H1 (cell line): ENCODE results near the gene RASGEF1C.

Experiments
- BCL11A ChIP-seq, 2 experiments: IDR thresholded peaks; one replicate each; pipeline ENCODE4 v1.6.1; 2011; ENCODE audit warnings: low read depth in 2 of 2, low read length in 2 of 2, mild to moderate bottlenecking in 2 of 2
- CHD1 ChIP-seq: IDR thresholded peaks from 2 replicates; pipeline ENCODE4 v1.6.1; 2012; ENCODE audit warnings: low read depth, low read length, improper control_type of control experiment
- EZH2 ChIP-seq: fragments of 200-600 bp; sonication (generic); IDR thresholded peaks from 2 replicates; pipeline ENCODE4 v1.7.1; 2012; ENCODE audit warnings: low read depth, mild to moderate bottlenecking, moderate library complexity, low read length, inconsistent platforms; ENCODE audit not compliant: severe bottlenecking
- JUN ChIP-seq: IDR thresholded peaks from 2 replicates; pipeline ENCODE4 v1.6.1; 2011; ENCODE audit warnings: low read depth, mild to moderate bottlenecking, improper control_type of control experiment, low read length
- POLR2A ChIP-seq, 2 experiments: IDR thresholded peaks; 1 replicate in 1 of 2; 2 replicates in 1 of 2; pipeline ENCODE4 v1.6.1; 2011; ENCODE audit warnings: low read depth in 2 of 2, low read length in 2 of 2, mild to moderate bottlenecking in 2 of 2; ENCODE audit errors: control extremely low read depth in 1 of 2
- RXRA ChIP-seq: IDR thresholded peaks from 2 replicates; pipeline ENCODE4 v1.6.1; 2011; ENCODE audit warnings: low read depth, mild to moderate bottlenecking, low read length, moderate library complexity; ENCODE audit not compliant: insufficient read depth
- SP1 ChIP-seq: IDR thresholded peaks from 2 replicates; pipeline ENCODE4 v1.6.1; 2011; ENCODE audit warnings: low read depth, low read length
- TAF1 ChIP-seq: IDR thresholded peaks from 2 replicates; pipeline ENCODE4 v1.6.1; 2011; ENCODE audit warnings: mild to moderate bottlenecking, low read depth, low read length
- YY1 ChIP-seq: IDR thresholded peaks from 2 replicates; pipeline ENCODE4 v1.6.1; 2011; ENCODE audit warnings: low read depth, mild to moderate bottlenecking, low read length
- TF ChIP-seq, protein P1 (sequence below), 3 experiments: IDR thresholded peaks; 1 replicate in 2 of 3; 2 replicates in 1 of 3; pipeline versions ENCODE4 v1.5.1 to v1.6.1; 2011; ENCODE audit warnings: low read length in 3 of 3, mild to moderate bottlenecking in 3 of 3, inconsistent platforms in 2 of 3, low read depth in 1 of 3, moderate library complexity in 1 of 3; ENCODE audit not compliant: insufficient read depth in 1 of 3; ENCODE audit errors: control extremely low read depth in 1 of 3
- TF ChIP-seq, protein P2 (sequence below): IDR thresholded peaks from 2 replicates; pipeline ENCODE4 v1.6.1; 2011; ENCODE audit warnings: low read depth, mild to moderate bottlenecking, low read length; ENCODE audit not compliant: insufficient read depth

DNA sequence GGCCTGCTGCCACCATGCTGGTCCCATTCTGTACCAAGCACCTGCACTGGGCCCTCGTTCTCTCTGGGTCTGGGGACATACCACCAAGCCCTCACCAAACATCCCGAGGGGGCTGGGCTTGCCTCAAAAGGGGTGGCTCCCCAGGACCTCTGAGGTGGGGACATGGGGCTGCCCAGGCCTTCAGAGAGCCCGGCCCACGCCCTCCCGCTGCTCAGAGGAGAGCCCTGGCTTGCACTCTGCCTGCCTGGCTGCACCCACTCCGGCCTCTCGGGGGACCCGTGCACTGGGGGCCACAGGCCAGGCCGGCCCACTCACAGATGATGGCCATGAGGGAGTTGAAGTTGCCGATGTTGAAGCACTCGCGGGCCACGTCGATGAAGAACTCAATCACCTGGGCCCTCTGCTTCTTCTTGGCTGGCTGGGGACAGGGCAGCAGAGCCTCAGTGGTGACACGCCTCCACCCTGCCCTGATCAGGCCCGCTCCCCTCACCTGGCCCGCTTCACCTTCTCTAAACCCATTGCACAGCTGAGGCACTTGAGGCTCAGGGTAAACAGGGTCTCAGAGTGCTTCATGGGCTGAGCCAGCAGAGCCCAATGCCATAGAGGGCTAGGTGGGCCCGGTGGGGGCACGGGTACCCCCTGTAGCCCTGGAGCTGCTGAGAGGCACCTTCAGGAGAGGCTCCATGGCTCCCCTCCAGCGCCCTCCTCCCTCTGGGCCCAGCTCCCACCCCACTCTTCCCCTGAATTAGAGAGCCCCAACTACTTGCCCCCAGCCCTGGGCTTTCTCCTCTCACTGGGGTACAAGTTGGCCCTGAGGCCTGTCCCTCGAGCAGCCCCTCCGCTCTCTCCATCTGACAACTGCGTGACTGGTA is 89.7 kb downstream of the RASGEF1C start:
- TF ChIP-seq POLR2A (IDR thresholded peaks at IDR 0.05; ENCODE audit: control extremely low read depth in 1 of 2, low read depth in 2 of 2, low read length in 2 of 2) (no peak), TAF1 (no peak), RXRA (no peak), EZH2 (no peak), YY1 (no peak), JUN (no peak), CHD1 (no peak), BCL11A (IDR thresholded peaks at IDR 0.05; ENCODE audit: low read depth in 2 of 2, low read length in 2 of 2) (no peak), SP1 (no peak)
- TF ChIP-seq, protein P1, sequence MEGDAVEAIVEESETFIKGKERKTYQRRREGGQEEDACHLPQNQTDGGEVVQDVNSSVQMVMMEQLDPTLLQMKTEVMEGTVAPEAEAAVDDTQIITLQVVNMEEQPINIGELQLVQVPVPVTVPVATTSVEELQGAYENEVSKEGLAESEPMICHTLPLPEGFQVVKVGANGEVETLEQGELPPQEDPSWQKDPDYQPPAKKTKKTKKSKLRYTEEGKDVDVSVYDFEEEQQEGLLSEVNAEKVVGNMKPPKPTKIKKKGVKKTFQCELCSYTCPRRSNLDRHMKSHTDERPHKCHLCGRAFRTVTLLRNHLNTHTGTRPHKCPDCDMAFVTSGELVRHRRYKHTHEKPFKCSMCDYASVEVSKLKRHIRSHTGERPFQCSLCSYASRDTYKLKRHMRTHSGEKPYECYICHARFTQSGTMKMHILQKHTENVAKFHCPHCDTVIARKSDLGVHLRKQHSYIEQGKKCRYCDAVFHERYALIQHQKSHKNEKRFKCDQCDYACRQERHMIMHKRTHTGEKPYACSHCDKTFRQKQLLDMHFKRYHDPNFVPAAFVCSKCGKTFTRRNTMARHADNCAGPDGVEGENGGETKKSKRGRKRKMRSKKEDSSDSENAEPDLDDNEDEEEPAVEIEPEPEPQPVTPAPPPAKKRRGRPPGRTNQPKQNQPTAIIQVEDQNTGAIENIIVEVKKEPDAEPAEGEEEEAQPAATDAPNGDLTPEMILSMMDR (IDR thresholded peaks at IDR 0.05; ENCODE audit: control extremely low read depth in 1 of 3, insufficient read depth in 1 of 3, low read depth in 1 of 3, low read length in 3 of 3): no peak
- TF ChIP-seq, protein P2, sequence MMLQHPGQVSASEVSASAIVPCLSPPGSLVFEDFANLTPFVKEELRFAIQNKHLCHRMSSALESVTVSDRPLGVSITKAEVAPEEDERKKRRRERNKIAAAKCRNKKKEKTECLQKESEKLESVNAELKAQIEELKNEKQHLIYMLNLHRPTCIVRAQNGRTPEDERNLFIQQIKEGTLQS: no peak
